ENCODE measurements around the gene IFI27L1.

DNA sequence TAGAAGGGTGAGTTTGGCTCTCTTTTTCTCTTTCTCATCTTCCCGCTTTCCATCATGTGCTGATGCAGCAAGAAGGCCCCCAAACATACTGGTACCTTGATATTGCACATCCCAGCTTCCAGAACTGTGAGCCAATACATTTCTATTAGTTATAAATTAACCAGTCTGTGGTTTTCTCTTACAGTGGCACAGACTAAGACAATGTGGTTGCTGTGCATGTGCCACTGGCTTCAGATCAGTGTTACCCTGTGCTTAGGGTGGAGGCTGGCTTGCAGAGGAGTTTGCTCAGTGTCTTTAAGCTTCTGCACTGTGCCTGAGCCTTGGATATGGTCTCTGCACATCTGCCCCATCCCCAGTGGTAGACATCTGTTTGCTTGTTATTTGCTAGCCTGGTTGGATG lies 42.8 kb downstream of the IFI27L1 start:
- TF ChIP-seq, protein P1, sequence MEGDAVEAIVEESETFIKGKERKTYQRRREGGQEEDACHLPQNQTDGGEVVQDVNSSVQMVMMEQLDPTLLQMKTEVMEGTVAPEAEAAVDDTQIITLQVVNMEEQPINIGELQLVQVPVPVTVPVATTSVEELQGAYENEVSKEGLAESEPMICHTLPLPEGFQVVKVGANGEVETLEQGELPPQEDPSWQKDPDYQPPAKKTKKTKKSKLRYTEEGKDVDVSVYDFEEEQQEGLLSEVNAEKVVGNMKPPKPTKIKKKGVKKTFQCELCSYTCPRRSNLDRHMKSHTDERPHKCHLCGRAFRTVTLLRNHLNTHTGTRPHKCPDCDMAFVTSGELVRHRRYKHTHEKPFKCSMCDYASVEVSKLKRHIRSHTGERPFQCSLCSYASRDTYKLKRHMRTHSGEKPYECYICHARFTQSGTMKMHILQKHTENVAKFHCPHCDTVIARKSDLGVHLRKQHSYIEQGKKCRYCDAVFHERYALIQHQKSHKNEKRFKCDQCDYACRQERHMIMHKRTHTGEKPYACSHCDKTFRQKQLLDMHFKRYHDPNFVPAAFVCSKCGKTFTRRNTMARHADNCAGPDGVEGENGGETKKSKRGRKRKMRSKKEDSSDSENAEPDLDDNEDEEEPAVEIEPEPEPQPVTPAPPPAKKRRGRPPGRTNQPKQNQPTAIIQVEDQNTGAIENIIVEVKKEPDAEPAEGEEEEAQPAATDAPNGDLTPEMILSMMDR (IDR thresholded peaks at IDR 0.05; ENCODE audit: low read length): no peak
- TF ChIP-seq EZH2phosphoT487 (IDR thresholded peaks at IDR 0.05; ENCODE audit: low read length) (no peak), EZH2 (optimal IDR thresholded peaks at IDR 0.05; ENCODE audit: low read depth, low read length) (no peak)

All from MM.1S (cell line).